NCI-H2107 (cell line): ENCODE results near the gene PLCB4.

Experiments
- DNase-seq: peaks from one replicate; lab custom pipeline; 2025; lab: John Stamatoyannopoulos, UW

PLCB4 gene

DNA sequence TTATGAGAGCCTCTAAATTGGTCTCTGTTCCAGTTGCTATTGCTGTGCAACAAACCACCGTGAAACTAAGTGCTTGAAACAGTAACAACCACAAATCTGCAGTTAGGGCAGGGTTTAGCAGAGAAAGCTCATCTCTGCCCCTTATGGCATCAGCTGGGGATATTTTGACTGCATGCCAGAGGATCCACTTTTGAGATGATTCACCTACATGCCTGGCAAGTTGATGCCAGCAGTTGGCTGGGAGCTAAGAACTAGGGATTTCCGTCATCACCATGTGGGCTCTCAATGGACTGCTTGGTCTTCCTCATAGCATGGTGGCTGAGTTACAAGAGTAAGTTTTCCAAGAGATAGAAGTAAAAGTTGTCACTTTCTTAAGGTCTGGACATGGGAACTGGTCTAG, 35.1 kb downstream of the PLCB4 start:
- DNase-seq, result no peak

DNA sequence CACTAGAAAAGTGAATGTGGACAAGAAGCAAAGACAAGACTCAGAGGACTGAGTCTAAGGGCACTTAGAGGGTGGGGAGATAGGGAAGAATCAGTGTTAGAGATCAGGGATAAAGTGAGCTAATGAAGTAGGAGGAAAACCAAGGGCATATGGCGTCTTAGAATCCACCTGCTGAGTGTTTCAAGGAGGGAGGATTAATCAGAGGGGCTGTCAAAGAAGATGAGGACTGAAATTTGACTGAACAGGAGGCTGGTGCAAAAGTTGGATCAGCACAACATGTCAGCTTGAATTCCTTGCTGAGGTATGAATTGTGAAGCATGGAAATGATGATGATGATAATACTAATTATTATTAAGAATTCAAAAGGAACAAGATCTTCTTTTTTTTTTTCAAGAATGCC, 39.4 kb downstream of the PLCB4 start:
- DNase-seq, result no peak

DNA sequence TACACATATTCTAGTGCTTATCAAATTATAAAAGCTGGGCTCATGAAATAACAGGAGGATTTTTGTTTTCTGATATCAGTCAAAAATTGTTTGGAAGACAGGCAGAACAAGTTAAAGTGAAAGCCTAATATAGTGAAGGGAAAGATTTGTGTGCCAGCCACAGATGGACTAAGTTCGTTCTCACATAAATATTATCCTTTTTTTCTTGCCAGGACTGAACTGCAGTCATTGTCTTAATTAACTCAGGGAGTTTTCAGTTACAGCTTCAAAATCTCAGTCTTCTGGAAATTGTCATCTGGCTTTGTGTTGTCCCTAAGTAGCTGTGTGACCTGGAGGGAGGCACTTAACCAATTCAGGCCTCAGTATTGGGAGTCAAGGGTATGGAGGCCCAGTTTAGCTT, 40.7 kb downstream of the PLCB4 start:
- DNase-seq, result no peak

DNA sequence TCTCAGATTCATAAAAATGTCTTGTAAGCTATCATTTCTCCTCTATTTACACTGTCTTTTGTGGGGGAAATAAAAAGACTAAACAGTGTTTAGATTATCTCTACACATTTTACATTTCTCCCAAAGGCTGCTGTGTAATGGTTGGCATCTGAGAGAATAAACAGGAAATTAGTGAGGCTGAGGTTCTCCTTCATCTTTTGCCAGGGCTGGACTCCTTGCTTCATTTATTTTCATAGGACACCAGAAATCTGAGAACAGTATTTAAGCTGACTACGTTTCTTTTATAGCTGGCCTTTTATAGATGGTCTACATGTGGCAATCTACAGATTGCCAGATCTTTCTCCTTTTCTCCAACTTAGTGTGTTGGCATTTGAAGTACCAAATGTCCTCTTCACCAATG, 41.5 kb downstream of the PLCB4 start:
- no peak for DNase-seq

DNA sequence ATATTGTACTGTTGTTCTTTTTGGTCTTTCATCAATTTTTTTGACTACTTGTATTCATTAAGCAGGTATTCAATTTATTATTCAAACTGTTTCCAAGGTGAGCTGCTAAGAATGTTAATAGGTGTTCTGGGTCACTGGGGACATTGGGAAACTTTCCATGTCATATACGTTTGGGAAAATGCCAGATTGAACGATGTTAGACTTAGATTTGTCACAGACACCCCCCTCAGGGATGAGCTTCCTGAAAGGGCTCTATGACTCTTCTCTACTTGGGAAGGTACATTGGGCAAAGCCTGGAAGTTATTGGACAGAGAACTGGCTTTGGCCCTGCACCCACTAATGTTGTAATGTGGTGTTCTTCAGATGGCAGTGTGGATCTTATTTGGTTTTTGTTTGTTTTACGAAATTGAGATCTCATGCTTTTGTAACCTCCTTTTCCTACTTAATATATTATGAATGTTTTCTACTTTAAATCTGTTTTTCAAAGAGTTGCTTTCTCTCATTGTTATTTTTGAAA, 42.1 kb downstream of the PLCB4 start:
- no peak for DNase-seq

DNA sequence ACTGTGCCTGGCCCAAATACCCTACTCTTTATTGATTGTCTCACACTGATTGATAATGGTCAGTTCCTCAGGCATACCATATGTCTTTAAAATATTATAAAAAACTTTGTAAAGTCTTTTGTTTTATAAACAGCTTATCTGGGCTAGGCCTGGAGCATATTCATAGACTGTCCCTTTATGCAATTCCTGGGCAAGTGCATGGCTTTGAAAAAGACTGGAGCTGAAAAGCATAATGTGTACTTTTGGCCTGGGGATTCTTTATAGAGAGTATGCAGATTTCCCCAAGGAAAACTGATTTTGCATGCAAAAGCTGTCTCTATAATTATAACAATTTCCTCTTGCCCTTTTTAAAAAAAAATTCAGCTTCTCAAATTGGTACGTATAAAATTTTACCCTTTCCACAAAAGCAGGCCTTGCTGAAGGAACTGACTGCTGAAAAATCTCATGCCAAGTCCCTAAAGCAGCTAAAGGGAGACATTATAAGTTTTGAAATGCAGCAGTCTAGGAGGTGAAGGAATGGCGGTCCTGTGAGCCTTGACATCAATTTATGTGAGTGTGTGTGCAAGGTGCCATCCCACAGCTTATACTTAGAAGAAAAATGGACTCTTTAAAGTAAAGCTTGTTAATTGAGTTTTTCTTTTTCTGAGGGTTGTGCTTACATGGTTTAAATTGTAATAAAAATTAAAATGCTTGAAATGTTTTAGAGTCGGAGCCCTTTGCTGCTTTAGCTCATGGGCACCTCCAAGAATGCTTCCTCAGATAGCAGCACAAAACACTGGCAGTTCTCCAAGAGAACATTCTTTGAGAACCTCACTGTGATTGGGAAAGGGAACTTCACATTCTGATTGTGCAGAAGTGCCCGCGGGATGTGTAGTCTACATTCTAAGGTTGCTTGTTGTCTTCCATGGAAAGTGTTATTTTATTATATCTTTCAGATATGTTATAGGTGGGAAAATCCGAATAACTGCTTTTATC, 43.9 kb downstream of the PLCB4 start:
- no peak for DNase-seq

DNA sequence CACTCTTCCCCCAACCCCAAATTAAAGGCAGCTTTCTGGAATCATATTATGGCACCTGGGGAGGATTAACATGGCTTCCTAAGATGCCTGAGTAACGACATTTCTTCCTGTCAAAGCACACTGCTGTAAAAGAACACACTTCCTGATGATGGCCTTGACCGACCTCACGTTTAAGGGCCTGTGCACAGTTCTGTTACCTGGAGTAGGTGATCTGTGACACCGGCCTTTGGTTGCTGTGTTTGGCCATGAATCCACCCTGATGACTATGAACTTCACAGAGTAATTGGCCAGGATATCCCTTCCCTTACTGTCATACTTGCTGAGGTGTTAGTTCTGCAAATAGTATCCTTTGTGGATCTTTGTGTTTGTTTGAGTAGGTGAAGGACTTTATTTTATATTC, 45.8 kb downstream of the PLCB4 start:
- DNase-seq, result no peak

DNA sequence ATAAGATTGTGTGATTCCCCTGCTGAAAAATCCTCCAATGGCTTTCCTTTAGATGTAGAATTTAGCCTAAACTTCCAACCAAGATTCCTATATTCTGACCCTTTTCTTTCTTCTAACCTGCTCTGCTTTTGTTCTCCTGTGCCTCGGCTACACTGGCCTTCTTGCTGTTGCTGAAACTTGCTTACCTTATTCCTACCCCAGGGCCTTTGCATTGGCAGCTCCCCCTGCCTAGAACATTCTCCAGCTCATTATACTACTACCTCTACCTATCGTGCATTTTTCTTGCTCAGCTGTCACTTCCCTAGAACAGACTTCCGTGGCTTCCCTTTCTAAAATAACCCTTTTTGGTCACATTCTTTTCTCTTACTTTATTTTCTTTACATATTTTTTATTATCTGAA, 48.7 kb downstream of the PLCB4 start:
- DNase-seq, result no peak

DNA sequence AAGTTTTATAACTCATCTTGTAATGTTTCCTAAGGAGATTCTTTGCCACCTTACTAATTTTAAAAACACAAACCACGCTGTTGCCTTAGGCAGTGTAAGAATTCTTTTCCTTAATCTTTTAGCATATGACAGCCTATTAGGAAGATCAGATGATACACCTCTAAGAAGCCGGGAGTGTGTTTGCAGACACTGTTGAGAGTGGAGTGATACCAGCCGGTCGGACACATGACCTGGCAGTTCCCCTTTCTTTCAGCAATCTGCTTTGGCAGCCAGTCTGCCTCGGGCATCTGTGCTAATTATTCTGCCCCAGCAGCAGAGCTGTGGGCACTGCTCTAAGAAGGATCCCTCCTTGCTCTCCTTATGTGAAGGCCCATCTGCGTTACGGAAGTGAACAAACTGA, 50.9 kb downstream of the PLCB4 start:
- DNase-seq, result no peak

DNA sequence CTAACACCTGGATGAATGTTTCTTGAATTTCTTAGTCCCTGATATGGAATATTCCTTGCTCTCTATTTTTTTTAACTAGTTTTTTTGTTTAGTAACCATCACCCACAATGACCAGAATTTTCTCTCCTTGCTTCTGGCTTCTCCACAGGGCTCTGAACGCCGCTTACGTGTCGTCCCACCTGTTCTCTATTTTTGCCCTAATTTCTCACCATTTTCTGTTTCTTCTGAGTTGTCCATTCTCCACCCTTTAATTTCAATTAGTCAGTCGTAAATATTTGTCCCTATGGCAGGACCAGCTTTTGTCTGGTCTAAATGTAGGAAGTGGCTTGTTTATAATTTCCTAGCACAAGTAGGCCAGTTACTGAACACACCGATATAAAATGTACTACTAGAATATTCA, 52.3 kb downstream of the PLCB4 start:
- no peak for DNase-seq

DNA sequence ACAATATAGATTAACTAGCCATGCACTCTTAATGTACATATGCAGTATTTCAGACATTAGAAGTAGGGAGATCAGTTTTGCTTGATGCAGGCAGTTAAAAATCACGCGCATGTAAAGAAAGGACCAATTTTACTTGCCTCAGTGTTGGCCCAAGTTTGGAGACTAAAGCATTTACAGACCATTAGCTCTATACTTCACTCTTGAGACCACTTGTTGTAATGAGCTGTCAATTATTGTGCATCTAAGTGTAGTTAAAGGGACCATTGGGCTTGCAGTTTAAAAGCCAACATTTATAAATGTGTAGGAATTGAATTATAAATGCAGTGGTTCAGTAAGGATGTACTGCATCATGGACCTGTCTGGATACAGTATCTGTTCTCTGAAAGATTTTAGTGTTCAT, 53.7 kb downstream of the PLCB4 start:
- no peak for DNase-seq

DNA sequence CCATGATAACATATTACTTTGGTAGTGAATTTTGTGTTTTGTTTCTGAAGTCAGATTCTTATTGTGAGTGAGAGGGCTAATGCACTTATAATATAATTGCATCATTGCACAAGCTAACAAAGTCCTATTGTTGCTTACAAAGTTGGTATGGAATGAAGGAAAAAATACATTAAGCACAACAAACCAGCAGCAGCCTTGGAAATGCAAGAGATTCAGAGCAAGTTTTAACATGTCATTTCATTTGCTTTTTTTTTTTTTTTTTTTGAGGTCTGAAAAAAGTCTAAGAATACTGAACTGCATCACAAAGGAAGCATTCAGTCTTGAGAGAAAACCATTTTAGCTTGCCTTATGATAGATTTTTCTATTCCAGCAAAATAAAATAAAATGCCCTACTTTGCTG, 57.6 kb downstream of the PLCB4 start:
- no peak for DNase-seq

DNA sequence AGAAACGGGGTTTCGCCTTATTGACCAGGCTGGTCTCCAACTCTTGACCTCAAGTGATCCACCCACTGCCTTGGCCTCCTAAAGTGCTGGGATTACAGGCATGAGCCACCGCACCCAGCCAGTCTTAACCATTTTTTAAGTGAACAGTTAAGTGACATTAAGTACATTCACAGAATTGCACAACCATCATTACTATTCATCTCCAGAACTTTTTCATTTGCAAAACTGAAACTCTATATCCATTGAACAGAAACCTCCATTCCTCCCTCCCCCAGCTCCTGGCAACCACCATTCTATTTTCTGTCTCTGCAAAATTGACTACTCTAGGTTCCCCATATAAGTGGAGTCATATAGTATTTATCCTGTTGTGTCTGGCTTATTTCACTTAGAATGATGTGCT, 59.7 kb downstream of the PLCB4 start:
- no peak for DNase-seq

DNA sequence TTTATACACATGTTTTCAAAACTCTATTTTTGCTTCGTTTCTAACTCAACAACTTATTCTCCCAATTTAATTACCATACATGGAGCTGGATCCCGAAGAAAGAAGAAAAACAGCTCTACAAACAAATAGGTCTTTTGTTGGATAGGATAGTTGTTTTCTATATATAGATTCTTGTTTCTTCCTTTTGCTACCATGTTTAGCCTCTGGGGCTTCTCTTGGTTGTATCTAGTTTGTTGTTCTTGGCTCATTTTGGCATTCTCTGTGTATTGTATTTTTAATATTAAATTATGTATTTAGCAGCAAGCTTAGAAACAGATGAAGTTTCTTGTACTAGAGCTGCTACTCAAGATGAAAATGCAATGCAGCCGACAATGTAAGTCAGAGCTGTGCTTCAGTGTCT, 60.9 kb downstream of the PLCB4 start:
- no peak for DNase-seq

DNA sequence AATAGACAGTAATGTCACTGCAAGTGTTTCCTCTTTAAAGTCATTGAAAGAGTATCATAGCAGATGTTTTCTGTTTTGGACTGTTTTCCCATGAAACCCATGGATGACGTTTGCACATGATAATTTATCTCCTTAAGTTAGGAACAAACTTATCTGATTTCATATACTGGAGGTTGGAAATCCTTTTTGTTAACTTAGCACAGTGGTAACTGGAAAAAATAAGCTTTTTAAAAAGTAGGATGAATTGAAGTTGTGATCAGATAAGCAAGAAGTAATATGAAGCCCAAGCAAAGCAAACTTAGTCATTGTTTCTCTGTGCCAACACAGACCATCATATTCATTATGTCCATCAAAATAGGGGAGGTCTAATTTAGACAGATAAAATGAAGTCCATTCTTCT, 61.6 kb downstream of the PLCB4 start:
- no peak for DNase-seq

DNA sequence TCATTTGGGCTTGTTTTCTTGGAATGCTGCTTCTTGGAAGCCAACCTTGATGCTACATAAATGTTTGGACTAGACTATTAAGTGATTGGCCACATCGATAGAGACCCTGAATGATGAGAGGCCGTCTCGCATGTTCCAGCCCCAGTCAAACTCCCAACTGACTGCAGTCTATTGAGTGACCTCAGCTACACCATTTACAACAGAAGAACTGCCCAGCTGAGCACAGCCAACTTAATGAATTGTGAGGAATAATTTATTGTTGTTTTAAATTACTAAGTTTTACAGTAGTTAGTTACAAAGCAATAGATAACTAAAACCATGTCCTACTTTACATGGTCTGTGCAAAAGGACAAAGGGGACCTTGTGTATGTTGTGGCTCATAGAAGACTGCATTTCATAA, 63.0 kb downstream of the PLCB4 start:
- no peak for DNase-seq

DNA sequence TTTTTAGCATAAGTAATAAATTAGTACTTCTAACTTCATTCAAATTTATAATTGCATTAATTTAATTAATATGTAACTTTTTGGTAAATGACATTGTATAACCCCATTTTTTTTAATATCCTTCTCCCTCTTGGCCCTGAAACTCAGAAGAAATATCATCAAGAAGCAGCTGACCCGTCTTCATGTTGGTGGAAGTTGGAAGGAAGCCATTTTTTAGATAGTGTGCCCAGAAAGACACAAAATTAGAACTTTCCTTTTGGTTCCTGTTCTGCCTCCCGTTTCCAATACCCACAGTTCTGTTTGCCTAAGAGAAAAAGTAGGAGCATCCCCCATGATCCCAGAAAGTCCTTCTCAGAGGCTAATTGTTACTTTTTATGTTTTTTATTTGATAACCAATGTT, 65.5 kb downstream of the PLCB4 start:
- no peak for DNase-seq

DNA sequence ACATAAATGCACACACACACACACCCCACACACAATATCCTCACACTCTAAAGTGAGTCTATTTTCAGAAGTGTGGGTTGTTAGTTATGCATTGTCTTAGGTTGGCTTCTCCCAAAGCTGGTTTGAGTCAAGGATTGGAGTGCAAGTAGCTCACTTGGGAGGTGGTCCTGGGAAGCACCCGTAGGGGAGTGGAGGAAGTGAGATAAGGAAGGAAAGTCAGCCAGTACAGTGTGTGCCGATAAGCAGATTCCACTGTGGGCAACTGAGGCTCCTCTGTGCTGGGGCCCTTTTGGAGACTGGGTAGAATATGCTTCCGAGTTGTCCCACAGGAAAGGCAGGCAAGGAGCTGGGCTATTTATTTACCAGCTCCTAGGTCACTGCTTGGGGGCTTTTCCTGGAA, 67.2 kb downstream of the PLCB4 start:
- DNase-seq, result no peak

DNA sequence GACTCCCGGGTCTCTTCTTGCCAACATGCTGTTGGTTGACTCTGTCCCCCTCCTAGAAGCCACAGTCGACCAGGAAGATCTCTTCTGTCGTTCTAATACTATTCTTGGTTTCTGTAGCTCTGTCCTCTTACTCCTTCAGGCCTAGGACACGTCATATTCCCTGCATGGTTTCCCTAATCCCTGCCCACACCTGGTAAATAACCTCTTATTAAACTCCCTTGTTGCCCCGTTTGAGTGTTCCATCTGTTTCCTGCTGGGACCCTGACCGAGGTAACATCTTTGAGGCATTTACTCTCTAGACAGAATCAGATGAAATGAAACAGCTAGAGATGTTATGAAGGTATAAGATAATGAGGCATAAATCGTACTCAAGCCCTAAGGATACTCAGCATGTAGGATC, 68.1 kb downstream of the PLCB4 start:
- DNase-seq, result no peak

DNA sequence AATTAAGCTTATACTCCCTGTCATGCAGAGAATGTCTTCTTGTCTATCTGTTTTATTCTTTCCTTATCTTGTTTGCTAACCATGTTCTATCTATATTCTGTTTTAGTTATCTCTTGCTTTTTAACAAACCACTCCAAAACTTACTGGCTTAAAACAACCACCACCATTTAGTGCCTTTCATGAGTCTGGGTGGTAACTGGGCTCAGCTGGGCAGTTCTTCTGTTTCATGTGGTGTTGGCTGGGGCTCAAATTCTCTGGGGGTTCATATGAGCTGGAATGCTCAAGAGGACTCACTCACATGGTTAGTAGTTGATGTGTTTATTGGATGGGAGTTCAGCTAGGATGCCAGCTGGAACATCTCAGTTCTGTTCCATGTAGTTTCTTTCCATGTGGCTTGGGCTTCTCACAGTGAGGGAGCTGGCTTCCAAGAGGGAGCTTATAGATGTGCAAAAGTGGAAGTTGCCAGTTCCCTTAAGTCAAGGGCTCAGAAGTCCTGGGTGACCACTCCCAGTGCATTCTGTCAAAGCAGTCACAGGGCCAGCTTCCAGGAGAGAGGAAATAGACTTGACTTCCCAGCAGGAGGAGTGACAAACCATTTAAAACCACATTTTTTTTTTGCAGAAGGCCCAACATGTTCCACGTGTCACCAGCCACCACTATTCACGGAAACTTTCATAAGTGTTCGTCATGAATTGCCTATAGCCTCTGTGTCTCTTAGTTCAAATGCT, 70.4 kb downstream of the PLCB4 start:
- DNase-seq, result no peak

DNA sequence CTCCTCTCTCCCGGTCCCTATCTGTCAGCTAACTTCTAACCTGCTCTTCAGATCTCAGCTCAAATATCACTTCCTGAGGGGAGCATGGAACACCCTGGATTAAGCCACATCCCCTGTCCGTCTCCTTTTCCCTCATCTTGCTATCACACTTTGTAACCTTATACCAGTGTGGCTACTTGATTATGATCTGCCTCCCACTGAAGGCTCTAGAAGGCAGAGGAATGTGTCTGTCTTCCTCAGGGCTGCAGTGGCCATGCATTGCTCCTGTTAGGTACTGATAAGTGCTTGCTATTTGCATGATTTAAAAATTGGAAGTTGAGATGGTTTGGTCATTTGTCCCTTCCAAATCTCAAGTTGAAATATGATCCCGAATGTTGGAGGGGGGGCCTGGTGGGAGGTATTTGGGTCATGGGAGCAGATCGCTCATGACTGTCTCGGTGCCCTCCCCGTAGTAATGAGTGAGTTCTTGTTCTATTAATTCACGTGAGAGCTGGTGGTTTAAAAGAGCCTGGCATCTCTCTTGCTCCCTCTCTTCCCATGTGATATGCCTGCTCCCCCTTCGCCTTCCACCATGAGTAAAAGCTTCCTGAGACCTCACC, 71.4 kb downstream of the PLCB4 start:
- DNase-seq, result no peak

DNA sequence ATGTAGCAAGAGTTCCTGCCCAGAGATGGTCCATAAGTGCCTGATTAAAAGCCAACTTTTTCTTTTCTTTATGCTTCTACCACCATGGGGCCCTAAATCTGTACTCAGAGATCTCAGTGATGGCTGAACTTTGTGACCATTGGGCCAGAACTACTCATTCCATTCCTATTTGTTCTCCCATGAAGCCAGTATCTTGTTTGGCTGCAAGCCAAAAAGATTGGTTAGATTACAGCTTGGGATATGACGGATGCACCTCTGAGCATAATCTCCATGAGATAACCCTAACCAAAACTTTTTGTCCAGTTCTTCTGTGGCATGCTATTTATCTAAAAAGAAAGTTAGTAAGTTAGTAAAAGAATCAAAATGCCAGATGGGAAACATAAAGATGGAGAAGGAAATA, 72.2 kb downstream of the PLCB4 start:
- no peak for DNase-seq

DNA sequence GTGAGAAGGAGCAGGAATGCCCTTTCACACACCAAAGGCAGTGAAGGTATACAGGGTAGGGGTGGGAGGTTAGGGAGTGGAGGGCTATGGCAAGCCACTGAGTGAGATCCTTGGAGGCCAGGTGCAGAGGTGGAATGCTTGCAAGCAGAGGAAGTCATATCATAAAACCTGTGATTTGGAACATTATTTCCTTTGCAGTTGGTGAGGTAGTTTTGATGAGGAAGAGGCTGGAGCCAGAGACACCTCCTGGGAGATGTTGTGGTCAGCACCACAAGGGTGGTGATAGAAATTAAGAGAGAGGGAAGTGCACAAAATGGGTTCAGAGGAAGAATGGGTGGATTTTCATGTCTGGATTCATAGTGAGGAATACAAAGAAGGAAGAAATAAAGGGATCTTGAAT, 73.0 kb downstream of the PLCB4 start:
- no peak for DNase-seq
